Activated T-cell treated with anti-CD3 and anti-CD28 coated beads, Interleukin-2, amount 50 U/mL, for 1 hour (primary cell): ENCODE results near the gene HOXD8.

Experiments
- DNase-seq: peaks from one replicate; pipeline ENCODE4 v3.0.0-alpha.2; 2020

Gene HOXD8

DNA sequence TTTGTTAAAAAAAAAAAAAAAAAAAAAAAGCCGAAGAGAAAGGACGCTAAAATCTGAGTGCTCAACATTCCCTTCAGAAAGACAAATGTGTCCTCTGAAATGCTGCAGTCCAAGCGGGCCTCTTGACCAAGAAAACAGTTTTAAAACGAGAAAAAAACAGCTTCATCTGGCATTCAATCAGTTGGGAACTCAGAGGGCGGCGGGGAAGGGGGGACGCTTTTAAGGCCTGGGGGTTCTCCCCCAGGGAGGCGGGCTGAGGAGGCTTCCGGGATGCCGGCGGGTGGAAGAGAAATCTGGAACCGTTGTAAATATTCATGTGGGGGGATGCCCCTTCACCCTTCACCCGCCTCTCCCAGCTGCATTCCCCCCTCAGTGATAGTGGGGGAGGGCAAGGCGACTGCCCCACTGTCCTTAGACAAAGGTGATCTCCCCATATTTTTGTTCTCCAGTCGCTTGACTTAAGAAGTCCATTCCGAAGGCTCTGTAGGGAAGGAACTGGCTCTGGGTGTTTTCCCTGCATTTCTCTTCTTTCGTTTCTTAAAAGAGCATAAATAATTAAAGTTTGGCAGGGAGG lies 25.7 kb upstream of the HOXD8 start:
- no peak for DNase-seq

GRCh38 chr2:176104316-176105077 lies 25.0 kb upstream of the HOXD8 start:
- DNase-seq = no peak

GRCh38 chr2:176105078-176105729 lies 24.3 kb upstream of the HOXD8 start:
- no peak for DNase-seq

- peak; percentile 17 for DNase-seq
These were observed 23.6 kb upstream of the HOXD8 start for GRCh38 chr2:176105730-176106580.

DNA sequence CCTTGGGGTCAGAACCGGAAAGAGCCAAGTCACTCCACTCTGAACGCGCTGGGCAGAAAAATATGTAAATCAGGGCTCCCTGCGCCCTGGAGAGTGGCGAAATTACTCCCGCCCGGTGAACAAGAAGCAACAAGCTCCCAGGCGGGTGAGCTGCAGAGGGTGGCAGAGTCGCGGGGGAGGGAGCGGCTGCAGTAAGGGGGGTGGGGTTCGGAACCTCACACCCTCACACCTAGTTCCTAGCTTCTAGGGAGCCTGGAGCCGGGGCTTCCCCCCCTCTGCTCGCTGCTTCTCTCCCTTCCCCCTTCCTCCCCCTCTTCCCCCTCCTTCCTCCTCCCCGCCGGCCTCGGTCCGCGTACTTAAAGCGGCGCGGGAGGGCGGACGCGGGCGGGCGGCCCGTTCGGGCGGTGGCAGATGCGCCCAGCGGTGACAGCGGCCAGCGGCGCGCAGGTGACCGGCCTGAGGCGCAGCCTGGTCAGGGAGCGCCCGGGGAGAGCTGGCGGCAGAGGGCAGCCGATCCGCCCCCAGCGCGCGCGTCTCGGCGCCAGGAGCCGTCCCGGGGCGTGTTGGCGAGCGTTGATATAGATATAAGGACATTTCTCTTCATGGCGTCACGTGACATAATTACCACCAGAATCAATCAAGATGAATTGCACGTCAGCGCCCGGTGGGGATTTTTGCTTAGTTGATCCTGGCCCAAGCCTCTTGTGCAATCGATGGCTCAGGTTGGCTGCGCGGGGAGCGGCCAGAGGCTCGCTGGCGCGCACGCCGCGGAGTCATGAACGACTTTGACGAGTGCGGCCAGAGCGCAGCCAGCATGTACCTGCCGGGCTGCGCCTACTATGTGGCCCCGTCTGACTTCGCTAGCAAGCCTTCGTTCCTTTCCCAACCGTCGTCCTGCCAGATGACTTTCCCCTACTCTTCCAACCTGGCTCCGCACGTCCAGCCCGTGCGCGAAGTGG lies 22.6 kb upstream of the HOXD8 start, which contains the start of gene HOXD11:
TSS of gene HOXD11 (plus strand) at position 700 of the 959 bp plus-strand sequence. CDS start at position 776, 76 bp downstream.
- peak; percentile 28 for DNase-seq

- DNase-seq = peak; percentile 20
These were observed 21.7 kb upstream of the HOXD8 start for GRCh38 chr2:176107731-176108181.

DNA sequence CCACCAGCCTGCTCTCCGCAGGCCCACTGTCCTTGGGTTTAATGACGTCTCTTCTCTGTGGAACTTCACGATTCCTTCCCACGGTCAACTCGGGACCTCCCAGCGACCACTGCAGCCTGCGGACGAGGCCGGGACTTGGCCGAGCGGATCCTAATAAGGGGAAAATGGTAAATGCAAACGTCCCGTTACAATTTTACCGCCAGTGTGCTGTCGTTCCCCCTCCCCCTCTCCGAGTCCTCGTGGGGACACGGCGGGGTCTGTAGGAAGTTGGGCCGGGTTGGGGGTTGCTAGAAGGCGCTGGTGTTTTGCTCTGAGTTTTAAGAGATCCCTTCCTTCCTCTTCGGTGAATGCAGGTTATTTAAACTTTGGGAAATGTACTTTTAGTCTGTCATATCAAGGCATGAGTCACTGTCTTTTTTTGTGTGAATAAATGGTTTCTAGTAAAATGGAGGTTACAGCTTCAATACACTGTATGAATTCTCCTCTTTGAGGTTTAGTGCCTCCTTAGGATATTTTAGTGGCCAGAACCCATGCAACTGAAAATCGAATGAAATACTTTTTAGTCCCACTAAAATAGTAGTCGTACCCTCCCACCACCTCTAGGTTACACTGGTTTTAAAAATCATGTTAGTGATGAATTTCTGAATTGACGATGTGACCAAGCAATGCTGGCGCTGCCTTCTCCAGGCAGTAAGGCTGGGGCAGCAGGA lies 20.2 kb upstream of the HOXD8 start:
- no peak for DNase-seq

GRCh38 chr2:176109946-176110345 lies 19.6 kb upstream of the HOXD8 start:
- DNase-seq = no peak

GRCh38 chr2:176110415-176111308 lies 18.8 kb upstream of the HOXD8 start:
- no peak for DNase-seq

DNA sequence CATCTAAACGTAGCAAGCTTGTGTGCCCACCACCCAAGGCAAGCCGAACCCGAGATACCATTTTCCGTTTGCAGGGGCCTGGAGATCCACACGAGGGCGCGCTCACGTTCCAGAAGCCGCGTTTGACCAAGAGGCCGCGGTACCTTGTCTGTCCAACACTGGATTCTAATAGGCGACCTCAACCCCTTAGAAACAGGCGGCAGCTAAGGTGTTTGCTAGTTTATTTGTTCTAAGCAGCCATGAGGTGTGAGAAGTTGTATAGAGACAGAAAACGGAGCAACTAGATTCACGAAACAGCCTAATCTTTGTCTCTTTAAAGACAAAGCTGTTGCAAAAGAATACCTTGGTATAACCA lies 18.2 kb upstream of the HOXD8 start:
- DNase-seq = no peak

DNA sequence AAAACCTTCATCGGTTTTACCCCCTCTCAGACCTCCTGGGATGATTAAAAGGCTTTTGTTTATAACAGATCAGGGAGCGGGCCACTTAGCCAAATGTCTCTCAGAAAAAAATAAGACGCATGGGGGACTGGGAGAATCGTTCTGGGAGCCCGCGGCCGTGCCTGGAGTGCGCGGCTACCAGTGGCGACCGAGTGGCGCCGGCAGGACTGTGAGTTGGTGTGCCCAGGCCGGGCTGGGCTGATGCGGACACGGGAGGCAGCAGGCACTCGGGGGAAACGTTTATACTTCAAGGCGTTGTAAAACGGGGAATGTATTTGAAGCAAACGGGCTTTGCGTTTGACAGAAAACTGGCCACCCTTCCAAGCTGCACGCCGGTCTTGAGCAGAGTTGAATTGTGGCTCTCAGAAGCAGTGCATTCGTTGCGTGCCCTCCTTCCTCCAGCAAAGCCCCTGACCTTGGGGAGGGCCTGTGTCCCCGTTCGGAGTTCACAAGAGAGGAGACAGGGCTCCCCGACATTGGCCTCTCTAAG lies 17.6 kb upstream of the HOXD8 start:
- DNase-seq = no peak

- no peak for DNase-seq
These were observed 16.9 kb upstream of the HOXD8 start for GRCh38 chr2:176112375-176113302.

- no peak for DNase-seq
These were observed 15.2 kb upstream of the HOXD8 start for GRCh38 chr2:176114120-176114929.

GRCh38 chr2:176114930-176115625 lies 14.4 kb upstream of the HOXD8 start:
- no peak for DNase-seq

DNA sequence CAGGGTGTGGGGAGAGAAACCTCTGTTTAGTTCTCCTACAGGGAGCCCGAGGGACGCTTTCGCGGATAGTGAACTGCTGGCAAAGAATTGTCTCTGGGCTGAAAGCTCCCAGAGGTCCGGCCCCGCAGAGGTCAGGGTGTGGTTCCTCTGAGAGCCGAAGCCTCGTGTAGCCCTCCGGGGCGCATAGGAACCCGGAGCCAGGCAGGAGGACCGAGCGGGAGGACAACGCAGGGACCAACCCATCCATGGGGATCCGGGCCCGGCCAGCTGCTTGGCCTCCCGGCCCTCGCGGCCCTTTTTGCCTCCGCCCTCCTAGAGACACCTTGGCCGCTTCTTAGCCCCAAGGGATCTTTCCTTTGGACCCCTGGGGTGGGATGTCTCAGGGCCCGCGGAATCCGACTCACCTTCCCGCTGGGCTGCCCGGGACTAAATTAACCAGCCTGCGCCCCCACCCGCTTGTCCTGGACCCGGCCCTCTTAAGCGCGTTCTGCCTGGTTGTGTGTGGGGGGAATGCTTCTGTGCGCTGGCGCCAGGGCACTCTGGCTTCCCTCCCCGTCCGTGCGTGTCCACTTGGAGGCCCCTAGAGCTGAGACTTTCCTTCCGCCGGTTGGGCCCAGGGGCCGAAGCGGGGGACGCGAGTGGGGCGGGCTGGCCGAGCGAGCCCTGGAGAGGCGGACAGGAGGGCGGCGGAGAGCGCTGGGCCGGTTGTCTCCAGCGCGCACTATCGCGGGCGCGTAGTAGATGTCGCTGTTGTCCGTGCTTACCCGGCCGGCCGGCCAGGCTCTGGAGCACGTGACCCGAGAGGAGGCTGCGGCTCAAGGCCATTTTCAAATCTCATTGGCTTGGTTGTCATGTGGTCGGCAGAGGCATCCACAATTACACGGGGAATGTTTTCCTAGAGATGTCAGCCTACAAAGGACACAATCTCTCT lies 13.4 kb upstream of the HOXD8 start, which contains the start of gene HOXD10:
TSS of gene HOXD10 (plus strand) at position 896 of the 931 bp plus-strand sequence. CDS start 56 bp downstream, outside the sequence.
- DNase-seq = no peak
